ENCODE data around the gene BRPF1. TPM values are rescaled to one million over a fixed set of nuclear protein-coding genes. Genes with fewer than 3 reads are reported as not detected.

Gene BRPF1
- total and polyA plus RNA-seq, 2 experiments from 2014 or later = 8.0 to 24.7 TPM

GRCh38 chr3:9780910-9781309 is 49.4 kb downstream of the BRPF1 start:
- no peaks in the 10 kb centered on the region for H3K4me1 Mint-ChIP-seq
- Histone ChIP-seq H2AFZ (no peak overlapping the region), H3F3A (replicated peaks; ENCODE audit: low read depth) (0 out of 2 replicates have a peak, but pooled peaks cover 2% of the 10 kb centered on the region), H3K4me2 (no peak overlapping the region), H3K9me2 (ENCODE audit: insufficient read depth) (no peaks in the 10 kb centered on the region), H3K27me3 (ENCODE audit: insufficient read depth) (0 out of 2 replicates have a peak, but pooled peaks cover 2% of the 10 kb centered on the region), H4K20me1 (replicated peaks; ENCODE audit: insufficient read depth) (no peaks in the 10 kb centered on the region; the same call in 1 of the 2 replicates), H3K4me3 (no peak overlapping the region), H3K36me3 (ENCODE audit: insufficient read depth) (0 out of 2 replicates have a peak, but pooled peaks cover 6% of the 10 kb centered on the region), H3K27ac (ENCODE audit: low read depth) (no peak overlapping the region), H3K4me1 (ENCODE audit: insufficient read depth) (no peaks in the 10 kb centered on the region), H3K79me2 (replicated peaks; ENCODE audit: insufficient read depth) (no peaks in the 10 kb centered on the region)
- peaks cover 43% of the 10 kb centered on the region for H3K36me3 Mint-ChIP-seq (ENCODE audit: low read depth)
- no peak overlapping the region for H3K4me3 Mint-ChIP-seq
- no peaks in the 10 kb centered on the region for H3K9me3 Mint-ChIP-seq
- no peak for DNase-seq (ENCODE audit: low spot score)
- H3K27ac Mint-ChIP-seq = no peak overlapping the region
- peaks cover 14% of the 10 kb centered on the region for H3K27me3 Mint-ChIP-seq (ENCODE audit: insufficient read depth, low read depth, poor library complexity)
- no peak for ATAC-seq
- TF ChIP-seq CREB1 (CRISPR knock-in tag; IDR thresholded peaks at IDR 0.05; ENCODE audit: low read depth) (no peak), EZH2 (IDR thresholded peaks at IDR 0.05; ENCODE audit: low read depth, unreplicated experiment) (no peak), POLR2AphosphoS5 (IDR thresholded peaks at IDR 0.05; ENCODE audit: low read depth) (no peak), ZNF462 (CRISPR knock-in tag; IDR thresholded peaks at IDR 0.05) (no peak), ZNF114 (CRISPR knock-in tag; IDR thresholded peaks at IDR 0.05) (no peak), ZNF331 (CRISPR knock-in tag; IDR thresholded peaks at IDR 0.05; ENCODE audit: low read depth) (no peak), STAT1 (IDR thresholded peaks at IDR 0.05; ENCODE audit: unreplicated experiment) (no peak), CTCF (conservative IDR thresholded peaks at IDR 0.05; ENCODE audit: low read depth in 2 of 2) (no peak), REST (IDR thresholded peaks at IDR 0.05; ENCODE audit: unreplicated experiment) (no peak), JUNB (IDR thresholded peaks at IDR 0.05; ENCODE audit: unreplicated experiment) (no peak), NANOG (IDR thresholded peaks at IDR 0.05; ENCODE audit: borderline replicate concordance) (no peak), EZH2phosphoT487 (IDR thresholded peaks at IDR 0.05; ENCODE audit: unreplicated experiment) (no peak), ETS1 (IDR thresholded peaks at IDR 0.05) (no peak)
